OCI-LY3 (cell line): Measurements from ENCODE around the gene KCTD3.
A peak's percentile ranks its signal among the peaks of the same experiment; 100 is the strongest.

ENCODE experiments used
- H2AFZ ChIP-seq: fragments of 200-600, 300-600 bp; shearing (Covaris generic); 2 replicates; pipeline ENCODE4 v1.6.0; 2014; ENCODE audit warnings: antibody characterized with exemption, low read depth, low read length
- H3K27ac ChIP-seq: fragments of 200-600, 300-600 bp; sonication (generic); 2 replicates; pipeline ENCODE4 v1.5.1; 2014; ENCODE audit warnings: mild to moderate bottlenecking, low read length, moderate library complexity, mixed read lengths
- H3K27me3 ChIP-seq: fragments of 200-600, 300-600 bp; sonication (generic); 2 replicates; pipeline ENCODE4 v1.6.1; 2014; ENCODE audit warnings: low read depth, low read length, mixed read lengths
- H3K36me3 ChIP-seq: fragments of 200-600, 300-600 bp; sonication (generic); replicated peaks from 2 replicates; pipeline ENCODE3; 2014; ENCODE audit warnings: low read depth, low read length, mixed read lengths
- H3K4me1 ChIP-seq: fragments of 300-600, 200-600 bp; sonication (generic); 2 replicates; pipeline ENCODE4 v1.6.1; 2014; ENCODE audit warnings: low read length, mixed read lengths
- H3K4me2 ChIP-seq: fragments of 200-600, 300-600 bp; sonication (generic); 2 replicates; pipeline ENCODE4 v1.6.1; 2014; ENCODE audit warnings: low read length, mixed read lengths
- H3K4me3 ChIP-seq: fragments of 300-600, 200-600 bp; sonication (generic); 2 replicates; pipeline ENCODE4 v1.5.1; 2014; ENCODE audit warnings: antibody characterized with exemption, mild to moderate bottlenecking, low read length, moderate library complexity
- H3K79me2 ChIP-seq: fragments of 300-600, 200-600 bp; shearing (Covaris generic); 2 replicates; pipeline ENCODE4 v1.6.1; 2014; ENCODE audit warnings: mild to moderate bottlenecking, low read length, mixed read lengths
- H3K9ac ChIP-seq: fragments of 300-600, 200-600 bp; shearing (Covaris generic); 2 replicates; pipeline ENCODE4 v1.6.0; 2014; ENCODE audit warnings: mild to moderate bottlenecking, low read length, moderate library complexity
- H3K9me3 ChIP-seq: fragments of 200-600, 300-600 bp; shearing (Covaris generic); 2 replicates; pipeline ENCODE4 v1.6.1; 2014; ENCODE audit warnings: low read length, mixed read lengths; ENCODE audit not compliant: insufficient read depth
- H4K20me1 ChIP-seq: fragments of 200-600, 300-600 bp; sonication (generic); 2 replicates; pipeline ENCODE4 v1.6.1; 2016; ENCODE audit warnings: low read length, mixed read lengths; ENCODE audit not compliant: insufficient read depth
- CTCF ChIP-seq: fragments of 200-600, 300-600 bp; sonication (generic); IDR thresholded peaks from 2 replicates; pipeline ENCODE4 v1.5.1; 2014; ENCODE audit warnings: antibody characterized with exemption, low read length, low read depth
- EZH2phosphoT487 ChIP-seq: fragments of 200-600 bp; shearing (Covaris generic); IDR thresholded peaks from 2 replicates; pipeline ENCODE4 v1.6.1; 2018; ENCODE audit warnings: antibody characterized with exemption, mixed run types, low read depth

KCTD3 gene

DNA sequence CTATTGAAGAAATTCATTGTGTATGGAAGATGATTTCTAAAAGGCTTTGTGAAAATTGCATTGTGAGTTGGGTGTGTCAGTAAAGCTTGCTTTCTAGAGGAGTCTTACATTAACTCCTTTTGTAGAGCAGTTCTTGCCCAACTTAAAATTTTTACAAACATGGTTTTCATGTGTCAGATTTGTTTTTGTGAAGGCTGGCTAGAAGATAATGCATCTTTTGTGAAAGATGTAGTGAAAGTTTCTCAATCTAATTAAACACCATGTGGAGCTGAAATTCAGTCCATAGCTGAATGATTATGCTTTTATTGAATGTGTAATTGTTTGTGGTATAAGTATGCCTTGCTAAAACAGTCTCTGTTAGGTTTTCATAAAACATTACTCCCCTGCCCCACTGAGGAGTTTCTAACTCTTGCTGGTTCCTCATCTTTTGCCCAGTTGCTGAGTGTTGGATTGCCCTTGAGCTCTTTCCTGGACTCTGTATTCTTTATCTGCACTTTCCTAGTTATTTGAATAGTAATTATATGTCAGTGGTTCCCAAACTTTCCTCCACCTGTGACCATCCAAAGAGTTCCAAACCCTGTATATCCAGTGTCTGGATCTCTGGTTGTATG is 38.0 kb downstream of the KCTD3 start:
- Histone ChIP-seq H4K20me1 (0 out of 2 replicates have a peak, but pooled peaks cover 5% of the 10 kb centered on the region), H3K9me3 (no peaks in the 10 kb centered on the region), H3K4me2 (no peak overlapping the region), H3K79me2 (no peaks in the 10 kb centered on the region), H3K9ac (no peak overlapping the region), H3K4me3 (no peak overlapping the region), H3K4me1 (no peaks in the 10 kb centered on the region), H3K27me3 (no peaks in the 10 kb centered on the region), H2AFZ (no peak overlapping the region), H3K36me3 (peaks cover 25% of the 10 kb centered on the region), H3K27ac (no peak overlapping the region)
- no peak for TF ChIP-seq CTCF
- no peak for TF ChIP-seq EZH2phosphoT487

- no peak overlapping the region for H2AFZ ChIP-seq
- H3K9ac ChIP-seq: no peak overlapping the region
- H3K4me2 ChIP-seq: no peak overlapping the region
- H3K79me2 ChIP-seq: no peaks in the 10 kb centered on the region
- H3K4me3 ChIP-seq: no peak overlapping the region
- H3K4me1 ChIP-seq: no peaks in the 10 kb centered on the region
- TF ChIP-seq CTCF: no peak
- TF ChIP-seq EZH2phosphoT487: no peak
- H3K36me3 ChIP-seq: peaks cover 25% of the 10 kb centered on the region
- no peak overlapping the region for H3K27ac ChIP-seq
- H3K9me3 ChIP-seq: no peaks in the 10 kb centered on the region
- H4K20me1 ChIP-seq: 0 out of 2 replicates have a peak, but pooled peaks cover 5% of the 10 kb centered on the region
- no peaks in the 10 kb centered on the region for H3K27me3 ChIP-seq
These were observed 38.9 kb downstream of the KCTD3 start for GRCh38 chr1:215606036-215606435.

- Histone ChIP-seq H3K27me3 (no peaks in the 10 kb centered on the region), H4K20me1 (0 out of 2 replicates have a peak, but pooled peaks cover 5% of the 10 kb centered on the region), H3K36me3 (peaks cover 23% of the 10 kb centered on the region), H3K79me2 (no peaks in the 10 kb centered on the region), H3K4me2 (no peak overlapping the region), H2AFZ (no peak overlapping the region), H3K4me1 (no peaks in the 10 kb centered on the region), H3K9me3 (no peaks in the 10 kb centered on the region), H3K9ac (no peak overlapping the region), H3K4me3 (no peak overlapping the region), H3K27ac (no peak overlapping the region)
- peak; percentile 79 for TF ChIP-seq CTCF
- no peak for TF ChIP-seq EZH2phosphoT487
These were observed 39.6 kb downstream of the KCTD3 start for GRCh38 chr1:215606564-215607168.

- Histone ChIP-seq H3K9me3 (no peaks in the 10 kb centered on the region), H3K36me3 (peaks cover 24% of the 10 kb centered on the region), H2AFZ (no peak overlapping the region), H3K79me2 (no peaks in the 10 kb centered on the region), H3K4me1 (no peaks in the 10 kb centered on the region), H3K9ac (no peak overlapping the region), H3K27ac (no peak overlapping the region), H3K27me3 (no peaks in the 10 kb centered on the region), H3K4me2 (no peak overlapping the region), H3K4me3 (no peak overlapping the region), H4K20me1 (0 out of 2 replicates have a peak, but pooled peaks cover 5% of the 10 kb centered on the region)
- TF ChIP-seq CTCF (no peak), EZH2phosphoT487 (no peak)
These were observed 40.3 kb downstream of the KCTD3 start for GRCh38 chr1:215607412-215607811.
